ENCODE results near the gene KNDC1. TPM values are rescaled to one million over a fixed set of nuclear protein-coding genes. Genes with fewer than 3 reads are reported as not detected.
A peak's percentile ranks its signal among the peaks of the same experiment; 100 is the strongest.

KNDC1 gene
- total RNA-seq, 5 donors from 2014 or later (not counting 1 experiment from before 2014, with no cell fraction given): 0.09 to 1.2 (median 0.35) TPM

GRCh38 chr10:133257489-133258065 lies 97.6 kb downstream of the KNDC1 start:
- H3K4me3 ChIP-seq (ENCODE audit: control insufficient read depth in 1 of 2, extremely low read depth in 1 of 2, low read length in 1 of 2): no peak overlapping the region
- H3K27ac Mint-ChIP-seq: peak overlapping the region; percentile 86 to 90
- H3K9me3 ChIP-seq: no peaks in the 10 kb centered on the region
- peak overlapping the region; percentile 75 for H3K27ac ChIP-seq (ENCODE audit: low read length)
- H3K4me3 Mint-ChIP-seq: peak overlapping the region in 2 of 3 donors; percentile 28 to 77
- WGBS (ENCODE audit: insufficient coverage): 35% methylated on average over 23 of the region's 27 CpGs
- H3K4me1 ChIP-seq (ENCODE audit: control insufficient read depth in 1 of 2, extremely low read depth in 1 of 2, insufficient read depth in 2 of 2, low read length in 2 of 2): peaks cover 28 to 54% of the 10 kb centered on the region in 2 experiments
- peaks cover 0 to 3% of the 10 kb centered on the region in 2 donors for H3K36me3 ChIP-seq (ENCODE audit: control insufficient read depth in 2 of 2, extremely low read depth in 1 of 2, insufficient read depth in 1 of 2, low read length in 1 of 2)
- H3K27me3 ChIP-seq (replicated peaks in 1 of 2; ENCODE audit: control insufficient read depth in 2 of 2, extremely low read depth in 1 of 2, insufficient read depth in 2 of 2, low read length in 1 of 2): peaks cover 0 to under 1% of the 10 kb centered on the region in 2 experiments
- ChIA-PET CTCF (no interaction called here), POLR2A (no interaction called here)
- peaks cover 40 to 52% (median 48%) of the 10 kb centered on the region in 3 donors for H3K4me1 Mint-ChIP-seq
- peak in 1 of 4 experiments; percentile 7 for ATAC-seq (replicated peaks in 1 of 4)
- H3K9me3 Mint-ChIP-seq: no peaks in the 10 kb centered on the region
- H3K36me3 Mint-ChIP-seq: no peaks in the 10 kb centered on the region
- DNase-seq: peak in 4 of 35 experiments; percentile 23 to 45 (median 32)
- H3K27me3 Mint-ChIP-seq: no peaks in the 10 kb centered on the region

GRCh38 chr10:133258066-133258817 lies 98.2 kb downstream of the KNDC1 start:
- Mint-ChIP-seq H3K4me3 (peak overlapping the region in 2 of 3 donors; percentile 28 to 77), H3K36me3 (no peaks in the 10 kb centered on the region), H3K9me3 (no peaks in the 10 kb centered on the region), H3K27me3 (no peaks in the 10 kb centered on the region), H3K4me1 (peaks cover 45 to 58% (median 54%) of the 10 kb centered on the region in 3 donors), H3K27ac (peak overlapping the region; percentile 85 to 90)
- Histone ChIP-seq H3K36me3 (ENCODE audit: control insufficient read depth in 2 of 2, extremely low read depth in 1 of 2, insufficient read depth in 1 of 2, low read length in 1 of 2) (peaks cover 0 to 6% of the 10 kb centered on the region in 2 donors), H3K27me3 (replicated peaks in 1 of 2; ENCODE audit: control insufficient read depth in 2 of 2, extremely low read depth in 1 of 2, insufficient read depth in 2 of 2, low read length in 1 of 2) (no peaks in the 10 kb centered on the region), H3K27ac (ENCODE audit: low read length) (peak overlapping the region; percentile 75), H3K9me3 (no peaks in the 10 kb centered on the region), H3K4me3 (ENCODE audit: control insufficient read depth in 1 of 2, extremely low read depth in 1 of 2, low read length in 1 of 2) (peak overlapping the region in 1 of 2 donors; percentile 17), H3K4me1 (ENCODE audit: control insufficient read depth in 1 of 2, extremely low read depth in 1 of 2, insufficient read depth in 2 of 2, low read length in 2 of 2) (peaks cover 34 to 61% of the 10 kb centered on the region in 2 experiments)
- CTCF ChIA-PET: interaction anchor here in 1 of 2 donors (1.3 kb wide), 1 partner anchor 17 kb away, joined by 4 read pairs; no protein-coding TSS in a partner anchor
- 45% methylated on average over 19 of the region's 21 CpGs for WGBS (ENCODE audit: insufficient coverage)
- POLR2A ChIA-PET: no interaction called here
- DNase-seq (peak in 7 of 35 experiments; percentile 33 to 51 (median 41)), ATAC-seq (replicated peaks in 1 of 4) (peak; percentile 6 to 24 (median 13))

- Mint-ChIP-seq H3K9me3 (no peaks in the 10 kb centered on the region), H3K4me1 (peaks cover 53 to 66% (median 60%) of the 10 kb centered on the region in 3 donors), H3K4me3 (peak overlapping the region; percentile 55 to 77 (median 72)), H3K27ac (peak overlapping the region; percentile 95 to 98), H3K27me3 (no peaks in the 10 kb centered on the region), H3K36me3 (no peaks in the 10 kb centered on the region)
- peak overlapping the region; percentile 75 for H3K27ac ChIP-seq (ENCODE audit: low read length)
- H3K4me1 ChIP-seq (ENCODE audit: control insufficient read depth in 1 of 2, extremely low read depth in 1 of 2, insufficient read depth in 2 of 2, low read length in 2 of 2): peaks cover 39 to 69% of the 10 kb centered on the region in 2 experiments
- DNase-seq (peak; percentile 40 to 87 (median 61)), ATAC-seq (replicated peaks in 1 of 4) (peak; percentile 44 to 63 (median 54))
- ChIA-PET CTCF (interaction anchor here in 1 of 2 donors (0.5 to 1.3 kb wide), 2 partner anchors 16 to 132 kb away, joined by 4 read pairs; no protein-coding TSS in a partner anchor), POLR2A (no interaction called here)
- H3K36me3 ChIP-seq (ENCODE audit: control insufficient read depth in 2 of 2, extremely low read depth in 1 of 2, insufficient read depth in 1 of 2, low read length in 1 of 2): peaks cover 0 to 6% of the 10 kb centered on the region in 2 donors
- WGBS (ENCODE audit: insufficient coverage): 22% methylated on average over 15 of the region's 24 CpGs
- no peaks in the 10 kb centered on the region for H3K27me3 ChIP-seq (replicated peaks in 1 of 2; ENCODE audit: control insufficient read depth in 2 of 2, extremely low read depth in 1 of 2, insufficient read depth in 2 of 2, low read length in 1 of 2)
- H3K9me3 ChIP-seq: no peaks in the 10 kb centered on the region
- peak overlapping the region; percentile 13 to 36 for H3K4me3 ChIP-seq (ENCODE audit: control insufficient read depth in 1 of 2, extremely low read depth in 1 of 2, low read length in 1 of 2)
These were observed 99.0 kb downstream of the KNDC1 start for GRCh38 chr10:133258818-133259601.

- Histone ChIP-seq H3K27me3 (replicated peaks in 1 of 2; ENCODE audit: control insufficient read depth in 2 of 2, extremely low read depth in 1 of 2, insufficient read depth in 2 of 2, low read length in 1 of 2) (no peaks in the 10 kb centered on the region), H3K36me3 (ENCODE audit: control insufficient read depth in 2 of 2, extremely low read depth in 1 of 2, insufficient read depth in 1 of 2, low read length in 1 of 2) (peaks cover 0 to 6% of the 10 kb centered on the region in 2 donors), H3K4me1 (ENCODE audit: control insufficient read depth in 1 of 2, extremely low read depth in 1 of 2, insufficient read depth in 2 of 2, low read length in 2 of 2) (peaks cover 42 to 74% of the 10 kb centered on the region in 2 experiments), H3K9me3 (no peaks in the 10 kb centered on the region), H3K4me3 (ENCODE audit: control insufficient read depth in 1 of 2, extremely low read depth in 1 of 2, low read length in 1 of 2) (no peak overlapping the region), H3K27ac (ENCODE audit: low read length) (peak overlapping the region; percentile 75)
- peaks cover 59 to 72% (median 66%) of the 10 kb centered on the region in 3 donors for H3K4me1 Mint-ChIP-seq
- ATAC-seq (replicated peaks in 1 of 4) (no peak), DNase-seq (no peak)
- H3K27me3 Mint-ChIP-seq: no peaks in the 10 kb centered on the region
- H3K9me3 Mint-ChIP-seq: no peaks in the 10 kb centered on the region
- ChIA-PET POLR2A (no interaction called here), CTCF (interaction anchor here in 1 of 2 donors (0.5 to 1.3 kb wide), 2 partner anchors 16 to 132 kb away, joined by 4 read pairs; no protein-coding TSS in a partner anchor)
- 73% methylated on average over 11 of the region's 12 CpGs for WGBS (ENCODE audit: insufficient coverage)
- H3K27ac Mint-ChIP-seq: peak overlapping the region; percentile 95 to 98
- peak overlapping the region; percentile 55 to 77 (median 72) for H3K4me3 Mint-ChIP-seq
- H3K36me3 Mint-ChIP-seq: no peaks in the 10 kb centered on the region
These were observed 99.6 kb downstream of the KNDC1 start for GRCh38 chr10:133259602-133259989.

GRCh38 chr10:133260895-133261725 lies 101.1 kb downstream of the KNDC1 start:
- H3K9me3 Mint-ChIP-seq: no peaks in the 10 kb centered on the region
- ATAC-seq (replicated peaks in 1 of 4) (peak; percentile 32 to 62 (median 33)), DNase-seq (peak in 34 of 35 experiments; percentile 38 to 79 (median 57))
- H3K27ac ChIP-seq (ENCODE audit: low read length): peak overlapping the region; percentile 83
- H3K4me3 Mint-ChIP-seq: peak overlapping the region; percentile 68 to 77 (median 72)
- H3K27me3 ChIP-seq (replicated peaks in 1 of 2; ENCODE audit: control insufficient read depth in 2 of 2, extremely low read depth in 1 of 2, insufficient read depth in 2 of 2, low read length in 1 of 2): no peaks in the 10 kb centered on the region
- no peaks in the 10 kb centered on the region for H3K9me3 ChIP-seq
- POLR2A ChIA-PET: interaction anchor here in 1 of 2 donors (1.1 kb wide), 1 partner anchor 47 kb away, joined by 4 read pairs; no protein-coding TSS in a partner anchor
- no peaks in the 10 kb centered on the region for H3K36me3 Mint-ChIP-seq
- H3K4me1 ChIP-seq (ENCODE audit: control insufficient read depth in 1 of 2, extremely low read depth in 1 of 2, insufficient read depth in 2 of 2, low read length in 2 of 2): peaks cover 42 to 84% of the 10 kb centered on the region in 2 experiments
- peaks cover 71 to 82% (median 73%) of the 10 kb centered on the region in 3 donors for H3K4me1 Mint-ChIP-seq
- CTCF ChIA-PET: no interaction called here
- peaks cover 0 to 6% of the 10 kb centered on the region in 2 donors for H3K36me3 ChIP-seq (ENCODE audit: control insufficient read depth in 2 of 2, extremely low read depth in 1 of 2, insufficient read depth in 1 of 2, low read length in 1 of 2)
- 23% methylated on average over 41 of the region's 50 CpGs for WGBS (ENCODE audit: insufficient coverage)
- H3K4me3 ChIP-seq (ENCODE audit: control insufficient read depth in 1 of 2, extremely low read depth in 1 of 2, low read length in 1 of 2): peak overlapping the region; percentile 30 to 57
- H3K27me3 Mint-ChIP-seq: no peaks in the 10 kb centered on the region
- H3K27ac Mint-ChIP-seq: peak overlapping the region; percentile 95 to 98
